Neural cell (in vitro differentiated cells): ENCODE measurements around the gene MYCL. TPM values are rescaled to one million over a fixed set of nuclear protein-coding genes. Genes with fewer than 3 reads are reported as not detected.

ENCODE experiments used
- H2AFZ ChIP-seq: fragments of 200-600, 300-800 bp; sonication (generic), shearing (Covaris generic); 2 replicates; pipeline ENCODE4 v1.6.0; 2014; ENCODE audit warnings: low read depth, mild to moderate bottlenecking, antibody characterized with exemption, low read length, moderate library complexity
- H3F3A ChIP-seq: fragments of 200-600 bp; shearing (Covaris generic); 2 replicates; pipeline ENCODE4 v1.6.1; 2016; ENCODE audit warnings: mild to moderate bottlenecking, moderate library complexity, mixed read lengths, antibody characterized with exemption, low read length; ENCODE audit not compliant: insufficient read depth, poor library complexity, severe bottlenecking
- H3K27ac ChIP-seq: fragments of 200-600, 300-800 bp; sonication (generic), shearing (Covaris generic); 2 replicates; pipeline ENCODE4 v1.5.1; 2014; ENCODE audit warnings: mild to moderate bottlenecking, low read length, moderate library complexity
- H3K27me3 ChIP-seq: fragments of 300-800, 200-600 bp; sonication (generic), shearing (Covaris generic); 2 replicates; pipeline ENCODE4 v1.6.0; 2014; ENCODE audit warnings: mild to moderate bottlenecking, low read depth, low read length, moderate library complexity; ENCODE audit not compliant: insufficient read depth
- H3K36me3 ChIP-seq: fragments of 300-800, 200-600 bp; sonication (generic), shearing (Covaris generic); 2 replicates; pipeline ENCODE4 v1.5.1; 2014; ENCODE audit warnings: mild to moderate bottlenecking, antibody characterized with exemption, low read length, moderate library complexity; ENCODE audit not compliant: insufficient read depth
- H3K4me2 ChIP-seq: fragments of 300-800, 200-600 bp; sonication (generic), shearing (Covaris generic); 2 replicates; pipeline ENCODE4 v1.6.0; 2014; ENCODE audit warnings: mild to moderate bottlenecking, low read length
- H3K4me3 ChIP-seq: fragments of 300-800, 200-600 bp; sonication (generic), shearing (Covaris generic); 2 replicates; pipeline ENCODE4 v1.5.1; 2014; ENCODE audit warnings: mild to moderate bottlenecking, low read length, moderate library complexity
- H3K79me2 ChIP-seq: fragments of 200-600 bp; shearing (Covaris generic); replicated peaks from 2 replicates; pipeline ENCODE4 v1.6.0; 2014; ENCODE audit warnings: mild to moderate bottlenecking, low read length, moderate library complexity; ENCODE audit not compliant: insufficient read depth
- H3K9ac ChIP-seq: fragments of 300-800, 200-600 bp; sonication (generic), shearing (Covaris generic); 2 replicates; pipeline ENCODE4 v1.6.1; 2016; ENCODE audit warnings: mild to moderate bottlenecking, low read length, mixed read lengths
- H3K9me2 ChIP-seq: fragments of 200-600 bp; shearing (Covaris generic); 2 replicates; pipeline ENCODE4 v1.6.1; 2016; ENCODE audit warnings: mild to moderate bottlenecking, low read length, mixed read lengths; ENCODE audit not compliant: insufficient read depth
- H3K9me3 ChIP-seq: fragments of 200-600, 300-800 bp; sonication (generic), shearing (Covaris generic); 2 replicates; pipeline ENCODE4 v1.6.1; 2016; ENCODE audit warnings: mild to moderate bottlenecking, mixed run types, low read length, moderate library complexity, mixed read lengths
- H4K20me1 ChIP-seq: fragments of 200-600 bp; shearing (Covaris generic); 2 replicates; pipeline ENCODE4 v1.6.1; 2016; ENCODE audit warnings: mild to moderate bottlenecking, mixed run types; ENCODE audit not compliant: insufficient read depth
- CTCF ChIP-seq: fragments of 450-650 bp; IDR thresholded peaks from 2 replicates; pipeline ENCODE4 v1.5.1; 2014; ENCODE audit warnings: antibody characterized with exemption, mild to moderate bottlenecking, moderate library complexity; ENCODE audit not compliant: poor library complexity, severe bottlenecking
- EP300 ChIP-seq: fragments of 450-650 bp; conservative IDR thresholded peaks from 2 replicates; pipeline ENCODE4 v1.6.1; 2014; ENCODE audit warnings: antibody characterized with exemption, mild to moderate bottlenecking, moderate library complexity; ENCODE audit not compliant: poor library complexity, severe bottlenecking
- POLR2AphosphoS5 ChIP-seq: IDR thresholded peaks from 2 replicates; pipeline ENCODE4 v1.6.1; 2012
- RAD21 ChIP-seq: fragments of 450-650 bp; conservative IDR thresholded peaks from 2 replicates; pipeline ENCODE4 v1.6.1; 2014; ENCODE audit warnings: antibody characterized with exemption, mild to moderate bottlenecking, moderate library complexity
- REST ChIP-seq: IDR thresholded peaks from 2 replicates; pipeline ENCODE4 v1.6.1; 2012; ENCODE audit warnings: borderline replicate concordance
- SMC3 ChIP-seq: fragments of 450-650 bp; conservative IDR thresholded peaks from 2 replicates; pipeline ENCODE4 v1.6.1; 2014; ENCODE audit warnings: antibody characterized with exemption, mild to moderate bottlenecking, moderate library complexity; ENCODE audit not compliant: poor library complexity
- polyA plus RNA-seq: library from polyadenylated mRNA; depleted of rRNA; stranded (reverse); fragments of >200 nt; gene quantifications from 2 replicates; pipeline ENCODE4 v1.2.3, GENCODE V29; 2014

MYCL gene
- polyA plus RNA-seq, 1 donor from 2014 or later, result 35.2 TPM

GRCh38 chr1:39947260-39947659 lies 45.5 kb upstream of the MYCL start:
- Histone ChIP-seq H3F3A (no peaks in the 10 kb centered on the region), H3K9me3 (no peaks in the 10 kb centered on the region), H3K36me3 (no peaks in the 10 kb centered on the region), H3K4me3 (no peak overlapping the region), H3K9me2 (no peaks in the 10 kb centered on the region), H3K27me3 (no peaks in the 10 kb centered on the region), H3K4me2 (no peak overlapping the region), H3K9ac (no peak overlapping the region), H2AFZ (no peak overlapping the region), H3K27ac (no peak overlapping the region), H3K79me2 (no peaks in the 10 kb centered on the region), H4K20me1 (no peaks in the 10 kb centered on the region)
- TF ChIP-seq POLR2AphosphoS5 (no peak), REST (no peak), RAD21 (no peak), CTCF (no peak)

GRCh38 chr1:39946216-39946615 lies 44.5 kb upstream of the MYCL start:
- Histone ChIP-seq H3K27ac (no peak overlapping the region), H3K9me2 (no peaks in the 10 kb centered on the region), H3F3A (no peaks in the 10 kb centered on the region), H3K9ac (no peak overlapping the region), H4K20me1 (no peaks in the 10 kb centered on the region), H3K4me3 (no peak overlapping the region), H3K36me3 (no peaks in the 10 kb centered on the region), H2AFZ (no peak overlapping the region), H3K79me2 (no peaks in the 10 kb centered on the region), H3K27me3 (no peaks in the 10 kb centered on the region), H3K9me3 (no peaks in the 10 kb centered on the region), H3K4me2 (no peak overlapping the region)
- TF ChIP-seq RAD21 (no peak), EP300 (no peak), SMC3 (no peak), CTCF (no peak), POLR2AphosphoS5 (no peak)
